DMS153 treated with DMSO at 0.1 percent for 48 hours (cell line): Measurements from ENCODE around the gene SERPIND1.
"Not testable (repeated sequence)": the region's sequence is repeated elsewhere in the genome, so short reads cannot be mapped to it uniquely, and the experiment has no call there.

Experiments used
- DNase-seq: peaks from one replicate; lab custom pipeline; 2025; ENCODE audit not compliant: unreplicated experiment; lab: John Stamatoyannopoulos, UW

Gene SERPIND1, protein sequence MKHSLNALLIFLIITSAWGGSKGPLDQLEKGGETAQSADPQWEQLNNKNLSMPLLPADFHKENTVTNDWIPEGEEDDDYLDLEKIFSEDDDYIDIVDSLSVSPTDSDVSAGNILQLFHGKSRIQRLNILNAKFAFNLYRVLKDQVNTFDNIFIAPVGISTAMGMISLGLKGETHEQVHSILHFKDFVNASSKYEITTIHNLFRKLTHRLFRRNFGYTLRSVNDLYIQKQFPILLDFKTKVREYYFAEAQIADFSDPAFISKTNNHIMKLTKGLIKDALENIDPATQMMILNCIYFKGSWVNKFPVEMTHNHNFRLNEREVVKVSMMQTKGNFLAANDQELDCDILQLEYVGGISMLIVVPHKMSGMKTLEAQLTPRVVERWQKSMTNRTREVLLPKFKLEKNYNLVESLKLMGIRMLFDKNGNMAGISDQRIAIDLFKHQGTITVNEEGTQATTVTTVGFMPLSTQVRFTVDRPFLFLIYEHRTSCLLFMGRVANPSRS

GRCh38 chr22:20773793-20774212 lies at the start of gene SERPIND1:
Gene SERPIND1 (plus strand): TSS chr22:20774113. CDS start chr22:20779313, 5,200 bp downstream.
- no peak for DNase-seq

GRCh38 chr22:20724676-20725454 lies 49.0 kb upstream of the SERPIND1 start:
- DNase-seq = no peak

DNA sequence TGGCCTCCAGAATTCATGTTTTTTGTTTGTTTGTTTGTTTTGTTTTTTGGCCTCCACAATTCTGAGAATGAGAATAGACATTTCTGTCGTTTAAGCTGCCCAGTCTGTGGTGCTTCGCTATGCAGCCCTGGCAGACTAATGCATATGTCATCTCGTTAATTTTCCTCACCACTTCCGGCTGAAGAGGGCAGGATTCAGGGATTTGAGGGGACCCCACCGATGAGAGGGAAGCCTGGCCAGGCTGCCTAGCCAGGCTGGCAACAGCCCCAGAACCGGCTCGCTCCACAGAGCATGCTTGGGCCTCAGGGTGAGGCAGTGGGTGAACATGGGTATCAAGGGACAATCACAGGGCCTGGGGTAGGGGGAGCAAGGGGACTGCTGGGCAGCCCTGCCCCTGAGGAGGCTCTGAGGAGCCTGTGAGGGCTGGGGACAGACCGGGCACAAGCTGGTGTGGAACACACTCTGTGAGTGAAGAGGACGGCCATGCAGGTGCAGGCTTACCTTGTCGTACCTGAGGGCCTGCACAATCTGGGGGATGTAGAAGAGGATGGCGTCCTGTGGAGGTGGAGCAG lies 47.8 kb upstream of the SERPIND1 start:
- no peak for DNase-seq

- no peak for DNase-seq
Observed at GRCh38 chr22:20727118-20728015, 46.5 kb upstream of the SERPIND1 start.

DNA sequence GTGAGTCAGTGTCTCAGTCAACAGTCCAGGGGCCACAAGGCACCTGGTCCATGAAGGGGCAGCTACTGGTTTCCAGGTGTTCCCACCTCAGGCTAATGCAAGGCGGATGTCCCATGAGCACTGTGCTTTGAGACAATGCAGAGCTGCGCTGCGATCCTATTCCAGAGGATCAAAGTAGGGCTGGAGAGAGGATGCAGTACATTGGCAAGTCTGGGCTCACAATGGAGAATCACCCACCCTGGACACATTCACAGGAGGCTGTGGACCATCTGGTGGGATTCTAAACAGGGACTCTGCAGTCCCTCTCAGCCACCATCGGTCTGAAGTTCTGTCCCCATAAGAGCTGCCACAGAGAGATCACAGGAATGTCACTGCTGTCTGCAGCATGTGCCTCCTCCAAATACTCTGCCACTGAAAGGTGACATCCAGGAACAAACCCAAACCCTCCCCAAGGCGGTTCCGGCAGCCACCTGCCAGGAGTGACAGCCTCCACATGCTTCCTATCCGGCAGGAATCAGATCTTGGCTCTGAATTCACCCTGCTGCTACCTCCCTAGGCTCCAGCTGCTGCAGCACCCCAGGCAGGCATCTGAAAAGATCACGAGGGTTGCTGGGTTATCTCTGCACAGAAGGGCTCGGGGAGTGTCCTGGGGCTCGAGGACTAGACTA lies 45.3 kb upstream of the SERPIND1 start:
- no peak for DNase-seq

DNA sequence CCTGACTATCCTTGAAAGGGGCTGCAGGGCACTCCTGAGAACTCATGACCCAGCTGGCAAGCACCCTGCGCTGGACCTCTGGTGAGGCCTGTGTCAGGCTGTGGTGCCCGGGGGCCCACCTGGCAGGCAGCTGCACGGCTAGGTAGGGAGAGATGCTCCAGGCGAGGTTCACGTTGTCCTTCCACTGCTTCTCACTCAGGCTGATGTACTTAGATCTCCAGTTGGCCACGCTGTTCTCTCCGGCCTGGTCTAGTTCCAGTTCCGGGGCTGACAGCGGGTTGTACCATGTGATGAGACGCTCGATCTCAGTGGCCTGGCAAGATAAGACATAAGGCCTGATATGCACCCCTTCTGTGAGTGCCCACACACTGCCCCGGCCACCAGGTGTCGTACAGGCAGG lies 44.7 kb upstream of the SERPIND1 start:
- DNase-seq = no peak

- DNase-seq = not testable (repeated sequence)
Observed at GRCh38 chr22:20732431-20732830, 41.5 kb upstream of the SERPIND1 start.

GRCh38 chr22:20735356-20736162 lies 38.4 kb upstream of the SERPIND1 start:
- not testable (repeated sequence) for DNase-seq

- not testable (repeated sequence) for DNase-seq
Observed at GRCh38 chr22:20736891-20737290, 37.0 kb upstream of the SERPIND1 start.

DNA sequence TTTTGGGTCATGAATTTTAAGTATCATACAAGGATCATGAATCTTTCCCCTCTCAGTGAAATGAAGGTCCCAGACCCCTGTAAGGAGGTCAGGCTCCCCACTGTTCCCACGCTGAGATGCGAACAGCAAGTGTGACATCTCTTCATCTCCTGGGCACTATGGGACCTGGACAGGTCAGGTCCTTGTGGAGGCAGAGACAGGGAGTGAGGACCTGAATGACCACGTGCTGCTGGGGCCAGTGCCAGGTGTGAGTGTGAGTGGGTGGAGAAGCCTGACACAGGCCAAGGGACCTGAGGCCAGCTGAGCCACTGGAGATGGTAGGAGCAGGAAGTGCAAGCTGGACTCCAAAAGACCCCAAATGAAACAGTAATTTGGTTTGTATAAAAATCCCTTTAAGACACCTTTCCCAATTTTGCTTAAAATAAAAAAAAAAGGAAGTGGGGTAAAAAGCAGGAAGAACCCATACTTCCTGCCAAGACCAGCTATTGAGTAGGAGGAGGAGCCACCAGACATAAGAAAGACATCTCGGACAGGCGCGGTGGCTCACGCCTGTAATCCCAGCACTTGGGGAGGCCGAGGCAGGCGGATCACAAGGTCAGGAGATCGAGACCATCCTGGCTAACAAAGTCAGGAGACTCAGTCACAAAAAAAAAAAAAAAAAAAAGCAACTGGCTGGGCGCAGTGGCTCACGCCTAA lies 35.4 kb upstream of the SERPIND1 start:
- DNase-seq = no peak

GRCh38 chr22:20740222-20740951 lies 33.5 kb upstream of the SERPIND1 start:
- no peak for DNase-seq

DNA sequence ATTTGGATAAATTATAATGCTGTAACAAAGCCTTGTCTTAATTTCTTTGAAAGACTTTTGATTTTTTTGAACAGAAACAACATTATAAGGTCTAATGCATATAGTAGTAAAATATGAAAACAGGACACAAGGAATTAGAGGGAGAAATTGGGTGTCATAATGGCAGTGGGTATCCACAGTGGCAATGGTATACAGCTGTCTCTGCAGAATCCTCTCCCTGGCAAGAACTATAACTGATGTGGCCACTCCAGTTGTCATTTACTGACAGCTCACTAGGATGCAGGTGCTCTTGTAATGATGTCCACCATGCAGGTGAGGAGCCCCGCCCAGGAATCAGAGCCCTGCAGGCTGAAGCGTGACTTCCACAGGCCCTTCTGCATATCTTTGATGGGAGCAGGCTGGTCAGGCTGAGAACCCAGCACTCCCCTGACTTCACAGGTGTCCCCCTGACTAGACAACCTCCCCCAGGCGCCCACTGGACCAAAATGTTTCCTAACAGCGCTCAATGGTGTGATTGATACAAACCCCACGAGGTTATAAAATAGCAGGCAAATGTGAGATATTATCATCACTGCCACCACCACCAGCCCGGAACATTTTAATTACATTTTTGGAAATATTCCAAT lies 32.8 kb upstream of the SERPIND1 start:
- no peak for DNase-seq

DNA sequence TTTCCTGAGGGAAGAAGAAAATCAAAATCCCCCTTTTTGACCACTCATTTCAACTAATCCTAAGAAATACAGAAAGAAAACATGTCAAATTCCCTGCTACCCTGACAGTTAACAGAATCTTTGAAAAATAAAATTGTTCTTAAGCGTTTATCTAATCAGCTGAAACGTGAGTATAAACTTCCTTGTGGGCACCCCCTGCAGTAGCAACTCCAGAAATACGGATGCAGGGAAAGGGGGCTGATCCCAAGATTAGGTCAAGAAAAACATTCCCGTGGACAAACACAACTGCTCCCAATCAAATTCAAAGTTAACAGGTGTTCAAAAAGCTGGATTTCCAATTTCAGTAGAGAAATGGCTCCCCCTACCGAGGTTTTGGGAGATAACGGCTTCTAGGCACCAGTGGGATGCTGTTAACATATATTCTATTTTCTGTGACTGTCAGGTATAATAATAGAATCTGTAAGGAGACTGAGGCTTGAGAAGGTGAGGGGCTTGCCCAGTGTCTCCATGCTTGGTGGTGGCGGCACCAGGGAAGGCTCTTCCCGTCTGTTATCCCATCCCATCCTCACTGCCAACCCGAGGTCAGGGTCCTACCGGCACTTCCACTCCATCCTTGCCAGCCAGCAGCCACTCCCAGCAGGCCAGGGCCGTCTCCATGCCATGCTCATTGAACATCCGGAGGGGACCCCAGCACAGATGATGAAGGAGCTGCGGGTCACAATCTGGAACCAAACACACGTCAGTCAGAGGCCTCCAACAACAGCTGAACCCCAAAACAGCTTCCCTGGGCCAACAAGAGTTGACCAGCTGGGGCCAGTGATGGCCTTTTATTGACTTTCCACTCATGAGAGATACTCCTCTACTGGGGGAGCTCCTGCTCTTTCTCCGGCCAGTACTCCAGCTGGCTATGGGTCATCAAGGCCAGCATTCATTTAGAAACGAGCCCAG lies 32.0 kb upstream of the SERPIND1 start:
- DNase-seq = peak; percentile 31

GRCh38 chr22:20742764-20743163 lies 31.1 kb upstream of the SERPIND1 start:
- DNase-seq = no peak

DNA sequence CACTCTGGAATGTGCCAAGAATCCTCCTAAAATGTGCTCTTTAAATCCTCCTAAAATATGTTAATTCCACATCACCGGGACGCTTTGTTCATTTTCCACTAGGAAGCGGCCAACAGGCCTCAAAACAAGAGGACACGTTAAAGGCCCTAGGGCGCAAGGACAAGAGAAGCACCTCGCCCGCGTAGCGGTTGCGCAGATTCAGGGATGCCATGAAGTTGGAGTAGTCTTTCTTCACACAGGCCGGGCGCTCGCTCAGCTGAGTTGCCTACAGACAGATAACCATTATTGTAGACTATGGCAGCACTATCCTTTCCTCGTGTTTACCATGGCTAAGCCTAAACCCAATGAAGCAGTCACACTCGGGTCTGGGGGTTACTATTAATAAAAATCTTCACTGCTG lies 29.5 kb upstream of the SERPIND1 start:
- no peak for DNase-seq

DNA sequence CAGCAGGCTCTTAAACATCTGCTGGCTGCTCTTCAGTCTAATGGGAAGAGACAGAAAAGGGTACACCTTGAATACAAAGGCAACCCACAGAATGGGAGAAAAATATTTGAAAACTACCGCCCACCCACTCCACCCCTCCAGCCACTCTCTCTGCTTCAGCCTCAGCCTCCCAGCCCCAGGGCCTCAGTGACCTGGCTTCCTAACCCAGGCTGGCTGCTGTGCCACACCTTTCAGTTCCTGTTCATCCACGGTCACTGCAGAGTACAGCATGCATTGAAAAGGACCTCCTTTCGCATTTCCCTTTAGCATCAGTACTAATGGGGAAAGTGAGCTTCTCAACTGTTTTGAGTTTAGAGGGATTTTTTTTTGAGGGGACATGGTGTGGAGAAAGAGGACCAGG lies 28.8 kb upstream of the SERPIND1 start:
- no peak for DNase-seq
